Activated gamma-delta T cell treated with anti-CD3 and anti-CD28 coated beads, Interleukin-2, amount 50 U/mL, for 16 hours (primary cell): Measurements from ENCODE around the gene IFIT2.
"Not testable (repeated sequence)": the region's sequence is repeated elsewhere in the genome, so short reads cannot be mapped to it uniquely, and the experiment has no call there.

Experiments
- DNase-seq: peaks from one replicate; pipeline ENCODE4 v3.0.0-alpha.2; 2020; ENCODE audit warnings: low read depth

IFIT2 gene

GRCh38 chr10:89307269-89307577, 5.4 kb downstream of the IFIT2 start:
- no peak for DNase-seq

GRCh38 chr10:89308266-89308665, 6.4 kb downstream of the IFIT2 start:
- DNase-seq, result no peak

GRCh38 chr10:89308736-89309135, 6.9 kb downstream of the IFIT2 start:
- no peak for DNase-seq

GRCh38 chr10:89309156-89310055, 7.6 kb downstream of the IFIT2 start:
- DNase-seq, result no peak

GRCh38 chr10:89310056-89310893, 8.4 kb downstream of the IFIT2 start:
- no peak for DNase-seq

- DNase-seq, result no peak
Observed at GRCh38 chr10:89312973-89313372, 11.1 kb downstream of the IFIT2 start.

GRCh38 chr10:89314676-89315075, 12.8 kb downstream of the IFIT2 start:
- no peak for DNase-seq

- DNase-seq, result not testable (repeated sequence)
Observed at GRCh38 chr10:89318047-89318446, 16.2 kb downstream of the IFIT2 start.

- not testable (repeated sequence) for DNase-seq
Observed at GRCh38 chr10:89325081-89325480, 23.2 kb downstream of the IFIT2 start.

GRCh38 chr10:89325856-89326255, 24.0 kb downstream of the IFIT2 start:
- DNase-seq, result not testable (repeated sequence)

- DNase-seq, result no peak
Observed at GRCh38 chr10:89327803-89328441, 26.1 kb downstream of the IFIT2 start, which contains the start of gene IFIT3. Gene IFIT3 (plus strand): TSS chr10:89327997. CDS start chr10:89328074, 77 bp downstream.

GRCh38 chr10:89329151-89329550, 27.3 kb downstream of the IFIT2 start:
- no peak for DNase-seq

- not testable (repeated sequence) for DNase-seq
Observed at GRCh38 chr10:89330014-89330413, 28.2 kb downstream of the IFIT2 start.

GRCh38 chr10:89330537-89331212, 28.8 kb downstream of the IFIT2 start:
- DNase-seq, result no peak

GRCh38 chr10:89331487-89332122, 29.8 kb downstream of the IFIT2 start:
- not testable (repeated sequence) for DNase-seq

- no peak for DNase-seq
Observed at GRCh38 chr10:89332123-89332633, 30.3 kb downstream of the IFIT2 start.

- DNase-seq, result no peak
Observed at GRCh38 chr10:89335226-89335625, 33.4 kb downstream of the IFIT2 start.

- no peak for DNase-seq
Observed at GRCh38 chr10:89336241-89336640, 34.4 kb downstream of the IFIT2 start.

- no peak for DNase-seq
Observed at GRCh38 chr10:89337484-89337883, 35.6 kb downstream of the IFIT2 start.

- DNase-seq, result no peak
Observed at GRCh38 chr10:89338713-89339112, 36.9 kb downstream of the IFIT2 start.

GRCh38 chr10:89339875-89340274, 38.0 kb downstream of the IFIT2 start:
- no peak for DNase-seq
